Measurements from ENCODE around the gene PPP2R3B.

DNA sequence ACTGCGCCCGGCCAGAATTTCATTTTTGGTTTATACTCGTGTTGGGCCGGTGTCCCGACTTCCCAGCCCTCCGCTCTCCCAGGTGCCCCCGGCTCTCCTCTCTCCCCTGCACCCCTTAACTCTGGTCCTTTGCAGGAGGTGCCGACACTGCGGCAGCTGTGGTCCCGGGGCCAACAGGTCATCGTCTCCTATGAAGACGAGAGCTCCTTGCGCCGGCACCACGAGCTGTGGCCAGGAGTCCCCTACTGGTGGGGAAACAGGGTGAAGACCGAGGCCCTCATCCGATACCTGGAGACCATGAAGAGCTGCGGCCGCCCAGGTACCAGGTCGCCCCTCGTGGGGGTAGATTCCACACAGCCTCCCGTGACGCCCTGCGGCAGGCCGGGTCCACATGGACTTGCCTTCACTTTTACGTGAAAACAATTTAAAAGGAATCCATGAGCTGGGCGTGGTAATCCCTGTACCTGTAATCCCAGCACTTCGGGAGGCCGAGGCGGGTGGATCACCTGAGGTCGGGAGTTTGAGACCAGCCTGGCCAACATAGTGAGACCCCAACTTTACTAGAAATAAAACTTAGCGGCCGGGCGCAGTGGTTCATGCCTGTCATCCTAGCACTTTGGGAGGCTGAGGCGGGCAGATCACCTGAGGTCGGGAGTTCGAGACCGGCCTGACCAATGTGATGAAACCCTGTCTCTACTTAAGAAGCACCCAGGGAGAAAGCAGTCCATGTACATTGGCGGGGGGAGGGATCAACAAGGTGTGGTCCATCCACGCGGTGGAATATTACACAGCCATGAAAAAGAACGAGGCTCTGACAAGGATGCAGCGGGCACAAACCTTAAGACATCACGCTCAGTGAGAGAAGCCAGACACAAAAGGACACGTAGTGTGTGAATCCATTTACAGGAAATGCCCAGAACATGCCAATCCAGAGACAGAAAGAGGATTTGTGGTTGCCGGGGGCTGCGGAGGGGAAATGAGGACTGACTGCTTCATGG, 93.5 kb downstream of the PPP2R3B start:
- TF ChIP-seq, protein P1, sequence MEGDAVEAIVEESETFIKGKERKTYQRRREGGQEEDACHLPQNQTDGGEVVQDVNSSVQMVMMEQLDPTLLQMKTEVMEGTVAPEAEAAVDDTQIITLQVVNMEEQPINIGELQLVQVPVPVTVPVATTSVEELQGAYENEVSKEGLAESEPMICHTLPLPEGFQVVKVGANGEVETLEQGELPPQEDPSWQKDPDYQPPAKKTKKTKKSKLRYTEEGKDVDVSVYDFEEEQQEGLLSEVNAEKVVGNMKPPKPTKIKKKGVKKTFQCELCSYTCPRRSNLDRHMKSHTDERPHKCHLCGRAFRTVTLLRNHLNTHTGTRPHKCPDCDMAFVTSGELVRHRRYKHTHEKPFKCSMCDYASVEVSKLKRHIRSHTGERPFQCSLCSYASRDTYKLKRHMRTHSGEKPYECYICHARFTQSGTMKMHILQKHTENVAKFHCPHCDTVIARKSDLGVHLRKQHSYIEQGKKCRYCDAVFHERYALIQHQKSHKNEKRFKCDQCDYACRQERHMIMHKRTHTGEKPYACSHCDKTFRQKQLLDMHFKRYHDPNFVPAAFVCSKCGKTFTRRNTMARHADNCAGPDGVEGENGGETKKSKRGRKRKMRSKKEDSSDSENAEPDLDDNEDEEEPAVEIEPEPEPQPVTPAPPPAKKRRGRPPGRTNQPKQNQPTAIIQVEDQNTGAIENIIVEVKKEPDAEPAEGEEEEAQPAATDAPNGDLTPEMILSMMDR (IDR thresholded peaks at IDR 0.05; ENCODE audit: borderline replicate concordance, extremely low read depth, low read length, poor library complexity, severe bottlenecking) = no peak
- TF ChIP-seq EZH2 (IDR thresholded peaks at IDR 0.05; ENCODE audit: borderline replicate concordance, low read depth, low read length, severe bottlenecking) = no peak

Data from DND-41 (cell line).